Stomach smooth muscle (tissue), 2 donors: ENCODE measurements around the gene CLEC16A.
A peak's percentile ranks its signal among the peaks of the same experiment; 100 is the strongest.
"Not testable (repeated sequence)": the region's sequence is repeated elsewhere in the genome, so short reads cannot be mapped to it uniquely, and the experiment has no call there.

Experiments used
- H3K27ac ChIP-seq: one replicate; pipeline ENCODE4 v1.7.0; 2013; ENCODE audit warnings: mild to moderate bottlenecking, low read length, inconsistent platforms
- H3K27me3 ChIP-seq, 2 donors: one replicate each; pipeline ENCODE4 v1.7.0; 2013; ENCODE audit warnings: low read length in 2 of 2; ENCODE audit not compliant: insufficient read depth in 2 of 2, control insufficient read depth in 1 of 2
- H3K36me3 ChIP-seq, 2 donors: one replicate each; pipeline ENCODE4 v1.7.0; 2013; ENCODE audit warnings: low read length in 2 of 2; ENCODE audit not compliant: control insufficient read depth in 2 of 2, insufficient read depth in 2 of 2
- H3K4me1 ChIP-seq: one replicate; pipeline ENCODE4 v1.7.0; 2013; ENCODE audit warnings: low read length; ENCODE audit not compliant: control insufficient read depth, insufficient read depth
- H3K4me3 ChIP-seq, 2 donors: one replicate each; pipeline ENCODE4 v1.7.0; 2013; ENCODE audit warnings: low read length in 2 of 2
- H3K9ac ChIP-seq, 2 donors: one replicate each; pipeline ENCODE4 v1.7.0; 2013; ENCODE audit warnings: low read length in 2 of 2, mild to moderate bottlenecking in 1 of 2
- H3K9me3 ChIP-seq, 2 donors: one replicate each; pipeline ENCODE4 v1.7.0; 2013; ENCODE audit warnings: low read length in 2 of 2; ENCODE audit not compliant: control insufficient read depth in 2 of 2
- donor health status: healthy.
- donor health status: Pancreatic carcinoma.

The CLEC16A gene

GRCh38 chr16:11213373-11213772 is 269.0 kb downstream of the CLEC16A start:
- Histone ChIP-seq H3K27ac (no peak overlapping the region), H3K9me3 (peaks cover 5 to 21% of the 10 kb centered on the region in 2 donors), H3K4me3 (no peak overlapping the region), H3K36me3 (no peaks in the 10 kb centered on the region), H3K9ac (no peak overlapping the region), H3K4me1 (no peaks in the 10 kb centered on the region), H3K27me3 (peaks cover 2 to 4% of the 10 kb centered on the region in 2 donors)

GRCh38 chr16:11213799-11214198 is 269.4 kb downstream of the CLEC16A start:
- peaks cover 10 to 24% of the 10 kb centered on the region in 2 donors for H3K9me3 ChIP-seq
- H3K27me3 ChIP-seq = peaks cover 2 to 4% of the 10 kb centered on the region in 2 donors
- no peak overlapping the region for H3K27ac ChIP-seq
- no peaks in the 10 kb centered on the region for H3K36me3 ChIP-seq
- no peak overlapping the region for H3K9ac ChIP-seq
- no peaks in the 10 kb centered on the region for H3K4me1 ChIP-seq
- no peak overlapping the region for H3K4me3 ChIP-seq

- H3K27ac ChIP-seq = no peak overlapping the region
- peaks cover 2 to 4% of the 10 kb centered on the region in 2 donors for H3K27me3 ChIP-seq
- H3K36me3 ChIP-seq = no peaks in the 10 kb centered on the region
- H3K9ac ChIP-seq = no peak overlapping the region
- no peaks in the 10 kb centered on the region for H3K4me1 ChIP-seq
- peaks cover 13 to 27% of the 10 kb centered on the region in 2 donors for H3K9me3 ChIP-seq
- no peak overlapping the region for H3K4me3 ChIP-seq
These were observed 271.7 kb downstream of the CLEC16A start for GRCh38 chr16:11215935-11216556.

- peaks cover 13 to 25% of the 10 kb centered on the region in 2 donors for H3K9me3 ChIP-seq
- H3K4me1 ChIP-seq = no peaks in the 10 kb centered on the region
- H3K36me3 ChIP-seq = no peaks in the 10 kb centered on the region
- no peak overlapping the region for H3K4me3 ChIP-seq
- no peaks in the 10 kb centered on the region for H3K27me3 ChIP-seq
- H3K27ac ChIP-seq = no peak overlapping the region
- H3K9ac ChIP-seq = no peak overlapping the region
These were observed 273.6 kb downstream of the CLEC16A start for GRCh38 chr16:11217651-11218603.

GRCh38 chr16:11218604-11218962 is 274.2 kb downstream of the CLEC16A start:
- Histone ChIP-seq H3K36me3 (no peaks in the 10 kb centered on the region), H3K9ac (no peak overlapping the region), H3K4me1 (no peaks in the 10 kb centered on the region), H3K27me3 (no peaks in the 10 kb centered on the region), H3K4me3 (no peak overlapping the region), H3K9me3 (peaks cover 13 to 20% of the 10 kb centered on the region in 2 donors), H3K27ac (no peak overlapping the region)

- Histone ChIP-seq H3K9me3 (peaks cover 13 to 20% of the 10 kb centered on the region in 2 donors), H3K27ac (no peak overlapping the region), H3K27me3 (no peaks in the 10 kb centered on the region)
These were observed 274.8 kb downstream of the CLEC16A start for GRCh38 chr16:11219178-11219577.

GRCh38 chr16:11220507-11220906 is 276.1 kb downstream of the CLEC16A start:
- not testable (repeated sequence) for H3K4me3 ChIP-seq, H3K4me1 ChIP-seq, H3K36me3 ChIP-seq, H3K27me3 ChIP-seq, H3K9ac ChIP-seq, H3K27ac ChIP-seq
- H3K9me3 ChIP-seq = peaks cover 13 to 20% of the 10 kb centered on the region in 2 donors

More at GRCh38 chr16:11219178-11219577, 274.8 kb downstream of the CLEC16A start:
- H3K9ac ChIP-seq = no peak overlapping the region
- H3K4me3 ChIP-seq = no peak overlapping the region
- H3K4me1 ChIP-seq = no peaks in the 10 kb centered on the region
- H3K36me3 ChIP-seq = no peaks in the 10 kb centered on the region

- Histone ChIP-seq H3K4me3 (no peak overlapping the region), H3K9ac (no peak overlapping the region), H3K36me3 (no peaks in the 10 kb centered on the region), H3K27me3 (no peaks in the 10 kb centered on the region), H3K9me3 (no peaks in the 10 kb centered on the region), H3K27ac (no peak overlapping the region), H3K4me1 (no peaks in the 10 kb centered on the region)
These were observed 279.9 kb downstream of the CLEC16A start for GRCh38 chr16:11224096-11224893.

- Histone ChIP-seq H3K4me3 (peak overlapping the region in 1 of 2 donors; percentile 22), H3K27me3 (no peaks in the 10 kb centered on the region), H3K27ac (no peak overlapping the region), H3K4me1 (no peaks in the 10 kb centered on the region), H3K9ac (no peak overlapping the region), H3K36me3 (no peaks in the 10 kb centered on the region), H3K9me3 (no peaks in the 10 kb centered on the region)
These were observed 280.7 kb downstream of the CLEC16A start for GRCh38 chr16:11224894-11225676.
